GM23248 (cell line): ENCODE data around the gene DGAT2. TPM values are rescaled to one million over a fixed set of nuclear protein-coding genes. Genes with fewer than 3 reads are reported as not detected.

Source experiments
- DNase-seq: peaks from one replicate; pipeline ENCODE4 v3.0.0-alpha.2; 2015
- H2AFZ ChIP-seq: fragments of 200-600 bp; sonication (generic); 2 replicates; pipeline ENCODE4 v1.6.1; 2016; ENCODE audit warnings: antibody characterized with exemption
- H3F3A ChIP-seq: fragments of 200-600 bp; sonication (generic); 2 replicates; pipeline ENCODE4 v1.6.1; 2016; ENCODE audit warnings: mild to moderate bottlenecking, antibody characterized with exemption, mixed run types; ENCODE audit not compliant: insufficient read depth
- H3K27ac ChIP-seq: fragments of 200-600 bp; sonication (generic); 2 replicates; pipeline ENCODE4 v1.5.1; 2016; ENCODE audit warnings: mild to moderate bottlenecking
- H3K27me3 ChIP-seq: fragments of 200-600 bp; sonication (generic); replicated peaks from 2 replicates; pipeline ENCODE4 v1.6.1; 2016; ENCODE audit warnings: mild to moderate bottlenecking; ENCODE audit not compliant: insufficient read depth
- H3K36me3 ChIP-seq: fragments of 200-600 bp; sonication (generic); 2 replicates; pipeline ENCODE4 v1.6.1; 2016; ENCODE audit warnings: low read depth, mild to moderate bottlenecking
- H3K4me1 ChIP-seq: fragments of 200-600 bp; sonication (generic); 2 replicates; pipeline ENCODE4 v1.6.1; 2016; ENCODE audit warnings: mild to moderate bottlenecking; ENCODE audit not compliant: insufficient read depth
- H3K4me2 ChIP-seq: fragments of 200-600 bp; sonication (generic); one replicate; pipeline ENCODE4 v1.6.1; 2016; ENCODE audit warnings: mild to moderate bottlenecking; ENCODE audit not compliant: unreplicated experiment
- H3K4me3 ChIP-seq: fragments of 200-600 bp; sonication (generic); 2 replicates; pipeline ENCODE4 v1.5.1; 2016; ENCODE audit warnings: mild to moderate bottlenecking
- H3K79me2 ChIP-seq: fragments of 200-600 bp; sonication (generic); 2 replicates; pipeline ENCODE4 v1.6.1; 2016; ENCODE audit warnings: mild to moderate bottlenecking; ENCODE audit not compliant: insufficient read depth
- H3K9ac ChIP-seq: fragments of 200-600 bp; sonication (generic); 2 replicates; pipeline ENCODE4 v1.6.1; 2016; ENCODE audit warnings: mild to moderate bottlenecking
- H3K9me2 ChIP-seq: fragments of 200-600 bp; sonication (generic); 2 replicates; pipeline ENCODE4 v1.6.1; 2016; ENCODE audit warnings: mixed run types, mild to moderate bottlenecking, moderate library complexity; ENCODE audit not compliant: insufficient read depth
- H3K9me3 ChIP-seq: fragments of 200-600 bp; sonication (generic); one replicate; pipeline ENCODE4 v1.6.1; 2017; ENCODE audit warnings: low read depth
- H4K20me1 ChIP-seq: fragments of 200-600 bp; sonication (generic); 2 replicates; pipeline ENCODE4 v1.6.0; 2016; ENCODE audit not compliant: insufficient read depth
- EZH2 ChIP-seq: fragments of 200-600 bp; sonication (generic); IDR thresholded peaks from 2 replicates; pipeline ENCODE4 v1.6.1; 2018; ENCODE audit warnings: antibody characterized with exemption, mild to moderate bottlenecking; ENCODE audit not compliant: insufficient read depth, poor library complexity, severe bottlenecking
- EZH2phosphoT487 ChIP-seq: fragments of 200-600 bp; sonication (generic); IDR thresholded peaks from 2 replicates; pipeline ENCODE4 v1.6.1; 2018; ENCODE audit warnings: antibody characterized with exemption, moderate library complexity, mild to moderate bottlenecking, low read depth; ENCODE audit not compliant: insufficient read depth
- WGBS, 2 experiments: methylation state at CpG; one replicate each; pipeline ENCODE4 v1.1.6; 2015 to 2017; ENCODE audit warnings: low lambda C conversion rate in 2 of 2, low coverage in 1 of 2; ENCODE audit errors: missing lambda C conversion rate in 2 of 2; 5-methylcytosine and 5-hydroxymethylcytosine counted together
- in situ Hi-C: fragments of 300-500 bp; cut with MboI; formaldehyde crosslinking; loops from 2 replicates; pipeline ENCODE4 v1.15.0; 2020
- polyA plus RNA-seq: library from polyadenylated mRNA; unstranded; fragments of >200 nt; fragmentation: Nextera tagmentation; extraction: Ambion mirVana; gene quantifications from 2 replicates; pipeline ENCODE4 v1.2.1, GENCODE V29; 2016
- total RNA-seq: library from RNA; depleted of rRNA; stranded (reverse); fragments of >200 nt; shearing (Covaris generic); gene quantifications from 2 replicates; pipeline ENCODE4 v1.2.3, GENCODE V29; 2014

DGAT2 gene
- total and polyA plus RNA-seq, 2 experiments from 2014 or later = 7.5 to 7.6 TPM

- in situ Hi-C loops = no loop called here
- Histone ChIP-seq H2AFZ (no peak overlapping the region), H3F3A (no peaks in the 10 kb centered on the region), H3K9me3 (no peaks in the 10 kb centered on the region), H4K20me1 (no peaks in the 10 kb centered on the region), H3K4me2 (no peak overlapping the region), H3K9ac (no peak overlapping the region), H3K27me3 (no peaks in the 10 kb centered on the region), H3K9me2 (no peaks in the 10 kb centered on the region), H3K4me3 (no peak overlapping the region), H3K27ac (no peak overlapping the region), H3K36me3 (no peaks in the 10 kb centered on the region), H3K4me1 (no peaks in the 10 kb centered on the region), H3K79me2 (no peaks in the 10 kb centered on the region)
- no peak for DNase-seq
- 84 to 85% methylated on average over 9 of the region's 9 CpGs for WGBS, 2 experiments
- no peak for TF ChIP-seq EZH2phosphoT487
- no peak for TF ChIP-seq EZH2
Measured at GRCh38 chr11:75801362-75802020, 32.9 kb downstream of the DGAT2 start.

GRCh38 chr11:75802021-75802912 is 33.7 kb downstream of the DGAT2 start:
- H3K36me3 ChIP-seq = no peaks in the 10 kb centered on the region
- no peaks in the 10 kb centered on the region for H3K27me3 ChIP-seq
- no peaks in the 10 kb centered on the region for H3K9me2 ChIP-seq
- in situ Hi-C loops = no loop called here
- H3K9me3 ChIP-seq = no peaks in the 10 kb centered on the region
- WGBS, 2 experiments = 81 to 83% methylated on average over 12 of the region's 12 CpGs
- no peak overlapping the region for H3K4me2 ChIP-seq
- no peak overlapping the region for H3K9ac ChIP-seq
- no peak for TF ChIP-seq EZH2phosphoT487
- TF ChIP-seq EZH2 = no peak
- no peak overlapping the region for H2AFZ ChIP-seq
- no peaks in the 10 kb centered on the region for H3K4me1 ChIP-seq
- no peak overlapping the region for H3K27ac ChIP-seq
- DNase-seq = no peak
- no peaks in the 10 kb centered on the region for H3K79me2 ChIP-seq
- no peaks in the 10 kb centered on the region for H3F3A ChIP-seq
- no peaks in the 10 kb centered on the region for H4K20me1 ChIP-seq
- H3K4me3 ChIP-seq = no peak overlapping the region

DNA sequence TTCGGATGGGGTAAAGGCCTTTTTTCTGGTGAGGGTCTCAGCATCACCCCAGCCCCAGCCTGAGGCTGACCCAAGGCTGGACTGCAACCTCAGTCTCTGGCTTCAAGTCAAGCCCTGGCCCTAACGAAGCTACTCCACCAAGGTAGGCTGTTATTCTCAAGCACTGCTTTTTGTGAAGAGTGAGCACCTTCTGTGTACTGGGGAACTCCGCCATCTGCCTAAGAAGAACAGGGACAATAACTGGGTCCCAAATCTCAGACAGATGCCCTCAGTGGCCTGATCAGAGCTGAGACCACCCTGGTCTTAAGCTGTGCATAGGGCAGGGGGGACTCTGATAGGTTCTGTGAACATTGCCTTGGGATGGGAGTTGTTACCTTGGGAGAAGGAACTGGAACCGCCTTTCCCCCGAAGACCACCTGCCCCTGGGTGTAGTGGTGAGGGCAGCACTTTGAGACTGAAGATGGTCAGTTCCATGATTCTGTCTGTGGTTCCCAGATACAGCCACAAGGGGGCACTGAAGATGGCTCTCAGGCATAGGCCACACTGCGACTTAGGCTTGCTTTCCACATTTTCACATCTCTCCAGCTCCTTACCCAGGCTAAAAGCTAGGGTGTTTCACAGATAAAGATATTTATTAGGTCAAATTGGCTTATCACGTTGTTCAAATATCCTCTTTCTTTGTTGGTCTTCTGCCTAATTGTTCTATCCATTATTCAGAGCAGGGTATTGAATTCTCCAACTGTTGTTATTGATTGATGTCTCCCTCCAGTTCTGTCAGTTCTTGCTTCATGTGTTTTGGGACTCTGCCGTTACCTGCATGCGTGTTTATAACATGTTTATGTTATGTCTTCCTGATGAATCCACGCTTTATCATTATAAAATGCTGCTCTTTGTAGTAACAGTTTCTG is 34.6 kb downstream of the DGAT2 start:
- Histone ChIP-seq H2AFZ (no peak overlapping the region), H3K27me3 (no peaks in the 10 kb centered on the region), H3F3A (no peaks in the 10 kb centered on the region), H3K4me1 (no peaks in the 10 kb centered on the region), H3K4me3 (no peak overlapping the region), H3K9me3 (no peaks in the 10 kb centered on the region), H3K79me2 (no peaks in the 10 kb centered on the region), H3K27ac (no peak overlapping the region), H4K20me1 (no peaks in the 10 kb centered on the region), H3K36me3 (no peaks in the 10 kb centered on the region), H3K9ac (no peak overlapping the region), H3K4me2 (no peak overlapping the region), H3K9me2 (no peaks in the 10 kb centered on the region)
- in situ Hi-C loops = no loop called here
- 26 to 27% methylated on average over 10 of the region's 10 CpGs for WGBS, 2 experiments
- TF ChIP-seq EZH2phosphoT487 (no peak), EZH2 (no peak)
- DNase-seq = peak; percentile 77

GRCh38 chr11:75809111-75809510 is 40.5 kb downstream of the DGAT2 start:
- no peaks in the 10 kb centered on the region for H3K27me3 ChIP-seq
- H3K4me3 ChIP-seq = no peak overlapping the region
- H3K9me2 ChIP-seq = no peaks in the 10 kb centered on the region
- H3K9me3 ChIP-seq = no peaks in the 10 kb centered on the region
- DNase-seq = no peak
- H3F3A ChIP-seq = 0 out of 2 replicates have a peak, but pooled peaks cover 9% of the 10 kb centered on the region
- no peaks in the 10 kb centered on the region for H3K36me3 ChIP-seq
- TF ChIP-seq EZH2phosphoT487 (no peak), EZH2 (no peak)
- no peak overlapping the region for H3K4me2 ChIP-seq
- in situ Hi-C loops = loop anchor here (5.0 kb wide), 1 partner anchor 58 kb away; no protein-coding TSS in a partner anchor
- no peak overlapping the region for H3K9ac ChIP-seq
- WGBS, 2 experiments = 42 to 53% methylated on average over 2 of the region's 2 CpGs
- no peaks in the 10 kb centered on the region for H3K79me2 ChIP-seq
- no peaks in the 10 kb centered on the region for H4K20me1 ChIP-seq
- H3K4me1 ChIP-seq = peaks cover 1% of the 10 kb centered on the region; the same call in 1 of the 2 replicates
- no peak overlapping the region for H3K27ac ChIP-seq
- H2AFZ ChIP-seq = no peak overlapping the region
